Stimulated activated CD4-positive, alpha-beta T cell treated with anti-CD3 and anti-CD28 coated beads, Interleukin-15, amount 100 ng/mL, for 1 hour (primary cell): Measurements from ENCODE around the gene ATP13A5.

Experiments used
- DNase-seq, 2 donors: peaks; one replicate each; pipeline ENCODE4 v3.0.0-alpha.2; 2020; ENCODE audit warnings: low read depth in 1 of 2, low spot score in 1 of 2

The ATP13A5 gene

GRCh38 chr3:193270451-193270850, 108.1 kb downstream of the ATP13A5 start:
- DNase-seq = no peak

DNA sequence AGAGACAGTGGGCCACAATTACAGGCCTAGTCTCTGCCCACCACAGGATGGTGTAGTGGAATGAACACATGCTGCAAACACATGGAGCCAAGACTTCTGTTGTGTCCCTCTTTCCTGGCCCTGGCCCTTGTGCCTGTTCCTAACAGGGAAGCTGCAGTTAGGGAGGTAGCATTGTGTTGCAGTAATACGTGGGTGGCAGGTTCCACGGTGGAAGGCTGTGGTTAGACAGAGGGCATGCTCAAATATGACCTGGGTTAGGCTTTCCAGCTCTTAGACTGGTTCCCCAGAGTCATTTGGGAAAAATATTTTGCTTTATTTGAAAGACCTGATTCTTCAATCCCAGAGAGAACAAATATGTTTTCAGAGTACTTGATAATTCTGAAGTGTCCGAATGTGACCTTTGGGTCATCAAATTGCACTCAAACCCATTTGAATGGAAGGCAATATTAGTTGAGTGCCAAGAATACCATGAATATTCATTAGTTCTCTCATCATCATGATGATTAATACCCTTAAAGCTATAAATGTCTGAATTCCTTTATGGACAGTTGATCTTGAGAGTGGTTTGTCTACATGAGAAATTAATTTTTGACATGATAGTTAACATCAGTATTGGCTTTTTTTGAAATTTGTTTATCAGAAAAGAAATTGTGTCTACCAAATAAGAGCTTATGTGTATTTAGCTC, 109.1 kb downstream of the ATP13A5 start:
- no peak for DNase-seq

DNA sequence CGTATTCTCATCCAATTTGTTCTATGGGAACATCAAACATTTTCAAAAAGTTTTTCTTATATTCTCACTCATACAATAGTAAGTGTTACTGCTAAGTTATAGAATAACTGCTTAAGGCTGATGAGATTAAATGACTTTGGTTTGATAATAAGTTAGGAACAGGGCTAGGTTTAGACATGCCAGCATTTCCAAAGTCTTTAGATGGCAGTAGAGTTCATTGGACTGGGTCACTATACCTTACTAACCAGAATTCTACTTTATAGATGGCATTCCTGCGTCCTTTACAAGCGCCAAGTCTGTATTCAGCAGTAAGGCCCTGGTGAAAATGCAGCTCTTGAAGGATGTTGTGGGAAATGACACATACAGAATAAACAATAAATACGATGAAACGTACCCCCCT, 115.8 kb downstream of the ATP13A5 start:
- DNase-seq = no peak

GRCh38 chr3:193261970-193262369, 116.6 kb downstream of the ATP13A5 start:
- no peak for DNase-seq

- DNase-seq = no peak
Measured at GRCh38 chr3:193253986-193254660, 124.4 kb downstream of the ATP13A5 start.

GRCh38 chr3:193250492-193250891, 128.1 kb downstream of the ATP13A5 start:
- no peak for DNase-seq

GRCh38 chr3:193248848-193249468, 129.6 kb downstream of the ATP13A5 start:
- DNase-seq = no peak

GRCh38 chr3:193243571-193243970, 135.0 kb downstream of the ATP13A5 start:
- DNase-seq = no peak

DNA sequence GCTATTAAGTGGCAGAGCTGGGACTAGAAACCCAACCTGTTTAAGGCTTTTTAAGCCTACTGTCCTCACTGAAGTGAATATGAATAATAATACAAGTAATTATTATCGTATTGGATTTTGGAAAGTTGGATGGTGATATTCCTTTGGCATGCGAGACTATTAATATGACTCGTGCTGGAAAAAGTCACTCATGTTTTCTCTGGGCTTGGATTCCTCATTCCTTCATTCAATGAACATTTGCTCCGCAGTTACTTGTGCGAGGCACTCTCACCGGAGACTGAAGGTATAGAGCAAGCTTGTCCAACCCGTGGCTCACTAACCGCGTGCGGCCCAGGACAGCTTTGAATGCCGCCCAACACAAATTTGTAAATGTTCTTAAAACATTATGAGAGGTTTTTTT, 136.8 kb downstream of the ATP13A5 start:
- no peak for DNase-seq

DNA sequence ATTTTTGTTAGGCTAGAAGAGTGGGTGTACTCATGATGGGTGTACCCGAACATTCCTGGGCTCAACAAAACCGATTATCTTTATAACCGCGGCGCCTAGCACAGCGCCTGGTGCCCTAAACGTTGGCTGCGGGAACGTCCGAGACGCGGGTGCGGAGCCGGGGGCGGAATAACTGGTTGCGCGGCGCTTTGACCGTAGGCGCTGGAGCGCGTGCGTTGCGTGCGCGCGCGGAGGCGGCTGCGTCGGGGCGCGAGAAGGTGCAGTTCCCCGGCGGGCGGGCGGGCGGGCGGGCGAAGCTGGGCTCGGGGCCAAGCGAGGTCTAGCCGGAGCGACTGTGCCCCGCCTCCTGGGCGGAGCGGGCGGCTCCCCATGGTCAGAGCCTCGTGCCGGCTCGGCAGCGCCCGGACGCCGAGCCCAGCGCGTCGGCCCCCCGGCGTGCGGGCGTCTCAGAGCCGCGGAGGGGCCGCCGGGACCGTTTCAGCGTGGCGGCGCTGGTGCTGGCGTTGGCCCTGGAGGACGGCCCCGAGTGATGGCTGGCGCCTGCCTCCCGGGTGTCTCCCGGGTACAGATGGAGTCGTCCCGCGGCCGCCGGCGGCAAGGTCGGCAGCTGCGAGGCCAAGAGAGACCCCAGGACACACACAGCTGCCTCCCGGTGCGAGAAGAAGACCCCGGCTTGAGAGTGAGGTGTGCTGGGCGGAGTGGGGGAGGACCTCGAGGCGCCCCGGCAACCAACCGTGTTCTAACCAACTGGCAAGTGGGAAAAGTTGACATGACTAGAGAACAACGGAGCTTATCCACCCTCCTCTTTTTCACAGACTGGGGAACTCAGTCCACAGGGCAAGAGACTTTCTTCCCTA, 137.5 kb downstream of the ATP13A5 start, which contains the start of gene PLAAT1:
TSS of gene PLAAT1 (plus strand) at position 373 of the 857 bp plus-strand sequence. CDS start 14,429 bp downstream, outside the sequence.
- DNase-seq = no peak

DNA sequence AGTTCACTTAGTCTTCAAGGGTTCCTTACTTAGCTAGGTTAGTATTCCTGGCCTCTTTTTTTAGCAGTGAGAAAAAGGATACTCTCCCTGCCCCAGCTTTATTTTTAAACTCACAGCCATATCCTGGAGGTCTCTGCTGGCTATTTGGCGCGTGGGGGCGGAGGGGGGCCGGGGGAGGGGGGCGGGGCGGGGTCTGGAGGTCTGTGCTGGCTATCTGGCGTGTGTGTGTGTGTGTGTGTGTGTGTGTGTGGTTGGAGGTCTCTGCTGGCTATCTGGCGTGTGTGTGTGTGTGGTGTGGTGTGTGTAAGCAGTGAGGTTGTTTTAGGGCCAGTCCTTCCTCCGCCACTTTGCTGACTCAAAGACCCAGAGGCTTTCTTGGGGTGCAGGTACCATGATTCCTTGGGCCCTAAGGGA, 138.1 kb downstream of the ATP13A5 start:
- DNase-seq = no peak

GRCh38 chr3:193237030-193237429, 141.5 kb downstream of the ATP13A5 start:
- no peak for DNase-seq

DNA sequence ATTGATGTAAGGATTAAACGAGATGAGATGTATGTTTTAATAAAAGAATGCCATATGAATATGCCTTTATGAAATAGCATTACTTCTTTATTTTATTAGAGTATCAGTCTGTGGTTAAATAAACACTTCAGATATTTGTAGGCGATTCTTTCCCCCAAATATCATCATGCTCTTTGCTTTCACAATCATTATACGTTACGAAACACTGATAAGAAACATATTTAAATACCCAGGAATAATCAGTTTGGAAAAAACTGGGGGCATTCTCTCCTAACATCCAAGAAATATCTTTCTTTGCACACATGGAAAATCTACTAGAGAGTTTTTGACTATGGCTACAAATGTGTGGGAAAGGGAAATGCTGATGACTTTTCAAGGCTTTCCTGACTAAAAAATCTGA, 142.0 kb downstream of the ATP13A5 start:
- DNase-seq = no peak

DNA sequence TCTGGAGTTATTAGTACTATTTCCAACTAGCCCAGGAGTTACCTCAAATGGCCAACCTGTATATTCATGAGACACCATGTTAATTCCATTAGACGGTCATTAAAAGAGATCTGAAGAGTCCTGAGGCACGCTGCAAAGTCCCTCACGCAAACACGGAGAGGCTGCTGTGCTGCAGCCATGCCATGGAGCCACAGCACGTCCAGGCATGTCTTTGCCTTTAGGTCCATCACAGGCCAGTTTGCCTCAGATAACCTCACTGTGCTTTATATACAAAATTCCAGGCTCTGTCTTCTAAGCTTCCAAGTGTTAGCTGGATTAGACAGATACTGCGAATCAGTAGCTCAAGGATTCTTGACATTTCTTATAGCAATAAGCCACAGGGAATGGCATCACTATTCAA, 147.4 kb downstream of the ATP13A5 start:
- DNase-seq = no peak

GRCh38 chr3:193230610-193231009, 147.9 kb downstream of the ATP13A5 start:
- no peak for DNase-seq

DNA sequence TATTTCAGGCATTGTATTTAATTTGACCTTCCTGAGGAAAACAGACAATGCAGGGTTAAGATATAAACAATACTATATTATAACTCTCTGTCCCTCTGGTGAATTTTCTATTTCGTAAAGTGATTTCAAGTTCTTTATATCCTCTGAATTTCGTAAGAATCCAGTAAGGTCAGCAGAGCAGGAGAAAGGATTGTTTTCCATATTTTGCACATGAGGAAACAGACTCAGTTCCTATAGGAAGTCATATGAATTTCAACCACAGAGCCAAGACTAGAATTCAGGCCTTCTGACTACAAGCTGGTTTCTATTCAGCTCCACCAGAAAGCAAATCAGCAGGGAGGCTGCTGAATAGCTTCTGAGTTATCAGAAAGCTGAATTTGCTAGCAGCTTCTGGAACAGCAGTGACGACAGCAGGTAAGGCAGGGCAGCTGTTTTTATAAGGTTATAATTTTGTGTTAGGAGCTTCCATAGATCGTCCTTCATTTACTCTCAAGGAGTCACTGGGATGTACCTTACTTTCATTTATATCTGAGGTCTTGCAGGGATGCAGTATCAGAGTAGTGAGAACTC, 148.6 kb downstream of the ATP13A5 start:
- DNase-seq = no peak

- no peak for DNase-seq
Measured at GRCh38 chr3:193228206-193228605, 150.3 kb downstream of the ATP13A5 start.

DNA sequence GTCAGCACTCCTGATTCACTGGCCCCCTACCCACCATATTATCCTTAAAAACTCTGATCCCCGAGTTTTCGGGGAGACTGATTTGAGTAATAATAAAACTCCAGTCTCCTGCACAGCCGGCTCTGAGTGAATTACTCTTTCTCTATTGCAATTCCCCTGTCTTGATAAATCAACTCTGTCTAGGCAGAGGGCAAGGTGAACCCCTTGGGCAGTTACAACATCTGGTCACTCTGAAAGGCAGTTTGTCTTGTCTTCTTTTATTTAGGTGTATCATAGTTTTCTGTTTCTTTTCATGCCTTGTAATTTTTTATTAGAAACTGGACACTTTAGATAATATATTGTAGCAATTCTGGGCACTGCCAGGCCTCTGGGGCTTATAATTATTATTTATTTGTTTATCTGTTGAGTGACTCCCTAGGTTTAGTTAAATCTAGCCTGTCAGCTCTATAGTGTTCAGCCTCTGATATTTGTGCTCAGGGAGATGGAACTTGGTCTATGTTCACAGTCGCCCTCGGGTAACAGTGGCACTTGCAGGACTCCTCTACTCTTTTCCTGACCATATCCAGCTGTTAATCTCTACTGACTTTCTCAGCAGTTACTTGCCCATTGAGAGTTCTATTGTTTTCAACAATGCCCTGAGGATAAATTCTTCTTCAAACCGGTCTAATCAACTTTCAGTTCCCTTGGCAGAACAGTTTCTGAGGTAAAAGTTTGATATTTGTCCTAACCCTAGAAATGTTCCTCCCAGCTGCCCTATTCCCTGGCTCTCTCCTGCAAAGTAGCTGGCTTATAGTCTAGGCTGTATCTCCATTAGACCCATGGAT, 153.0 kb downstream of the ATP13A5 start:
- no peak for DNase-seq
